AG04449 (cell line): ENCODE results near the gene CORO1C.

Experiments used
- CTCF ChIA-PET: fragments of 350-600 bp; formaldehyde crosslinking; extraction: SDS; loops from one replicate; lab custom pipeline; 2021; ENCODE audit warnings: antibody characterized with exemption; lab: Yijun Ruan, JAX
- POLR2A ChIA-PET: fragments of 400-600, 350-600 bp; formaldehyde crosslinking; extraction: SDS; loops from one replicate; lab custom pipeline; 2020; ENCODE audit warnings: antibody characterized with exemption, inconsistent platforms; lab: Yijun Ruan, JAX
- DNase-seq: peaks from one replicate; pipeline ENCODE4 v3.0.0-alpha.2; 2010; ENCODE audit warnings: low read depth, low spot score
- H3K4me3 ChIP-seq: 2 replicates; pipeline ENCODE4 v1.5.1; 2011; ENCODE audit warnings: low read depth, mild to moderate bottlenecking, control low read depth, low read length
- CTCF ChIP-seq: IDR thresholded peaks from one replicate; pipeline ENCODE4 v1.5.1; 2011; ENCODE audit warnings: mild to moderate bottlenecking, moderate library complexity, low read length, control low read depth, inconsistent platforms; ENCODE audit not compliant: insufficient read depth; ENCODE audit errors: missing control alignments

Gene CORO1C

DNA sequence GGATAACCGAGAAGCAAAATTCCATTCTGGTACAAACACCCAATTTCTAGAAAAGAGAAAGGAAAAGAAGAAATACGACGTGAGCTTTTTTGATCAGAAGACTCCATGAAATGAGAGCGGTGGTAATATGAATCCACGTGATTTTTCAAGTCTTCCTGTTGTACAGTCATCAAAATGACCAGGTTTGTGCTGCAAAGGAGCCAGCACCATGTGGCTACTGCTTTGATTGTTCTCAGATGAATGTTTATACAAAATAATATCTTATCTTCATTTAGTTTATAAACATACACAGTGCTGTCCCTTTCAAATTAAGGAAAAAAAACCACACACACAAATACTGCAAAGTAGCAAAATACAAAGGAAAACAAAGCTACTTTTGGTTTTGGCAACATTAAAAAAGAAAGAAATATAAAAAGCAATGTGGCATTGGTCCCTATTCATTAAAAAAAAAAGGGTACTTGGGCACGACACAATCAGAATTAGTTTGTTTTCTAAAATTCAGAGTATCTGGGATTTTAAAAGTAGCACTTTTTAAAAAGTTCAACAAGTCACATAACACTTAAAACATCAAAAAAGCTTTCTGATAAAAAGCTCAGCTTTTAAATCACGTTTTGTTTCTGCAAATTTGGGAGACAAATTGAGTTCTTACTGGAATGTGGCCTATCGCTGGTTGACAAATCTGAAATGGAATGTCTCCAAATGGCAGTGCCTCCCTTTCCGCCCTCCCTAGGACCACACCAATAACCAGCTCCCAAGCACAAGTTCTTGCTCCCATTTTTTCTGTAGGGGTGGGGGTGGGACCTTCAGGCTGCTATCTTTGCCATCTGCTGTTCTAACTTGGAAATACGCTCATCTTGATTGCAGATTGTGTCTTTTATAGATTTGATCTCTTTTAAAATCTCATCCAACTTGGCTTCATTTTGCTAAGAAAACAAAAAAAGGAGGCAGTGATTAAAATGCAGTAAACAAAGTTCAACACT, 84.4 kb downstream of the CORO1C start:
- H3K4me3 ChIP-seq = no peak overlapping the region
- CTCF ChIA-PET = interaction anchor here (0.7 to 4.1 kb wide), 14 partner anchors 7 to 304 kb away, joined by 3 to 22 read pairs (median 4); no protein-coding TSS in a partner anchor
- no peak for DNase-seq
- POLR2A ChIA-PET = interaction anchor here (1.7 kb wide), 1 partner anchor 12 kb away, joined by 5 read pairs; no protein-coding TSS in a partner anchor
- TF ChIP-seq CTCF = no peak

GRCh38 chr12:108645686-108646599, 85.4 kb downstream of the CORO1C start:
- no peak for DNase-seq
- no peak overlapping the region for H3K4me3 ChIP-seq
- no peak for TF ChIP-seq CTCF
- ChIA-PET POLR2A (interaction anchor here (1.7 kb wide), 1 partner anchor 11 kb away, joined by 5 read pairs; no protein-coding TSS in a partner anchor), CTCF (interaction anchor here (0.7 to 4.1 kb wide), 10 partner anchors 13 to 305 kb away, joined by 3 to 22 read pairs (median 4); no protein-coding TSS in a partner anchor)

GRCh38 chr12:108644811-108645120, 86.6 kb downstream of the CORO1C start:
- no peak for DNase-seq
- POLR2A ChIA-PET = interaction anchor here (0.7 kb wide), 1 partner anchor 85 kb away, joined by 3 read pairs; no protein-coding TSS in a partner anchor
- TF ChIP-seq CTCF = no peak

DNA sequence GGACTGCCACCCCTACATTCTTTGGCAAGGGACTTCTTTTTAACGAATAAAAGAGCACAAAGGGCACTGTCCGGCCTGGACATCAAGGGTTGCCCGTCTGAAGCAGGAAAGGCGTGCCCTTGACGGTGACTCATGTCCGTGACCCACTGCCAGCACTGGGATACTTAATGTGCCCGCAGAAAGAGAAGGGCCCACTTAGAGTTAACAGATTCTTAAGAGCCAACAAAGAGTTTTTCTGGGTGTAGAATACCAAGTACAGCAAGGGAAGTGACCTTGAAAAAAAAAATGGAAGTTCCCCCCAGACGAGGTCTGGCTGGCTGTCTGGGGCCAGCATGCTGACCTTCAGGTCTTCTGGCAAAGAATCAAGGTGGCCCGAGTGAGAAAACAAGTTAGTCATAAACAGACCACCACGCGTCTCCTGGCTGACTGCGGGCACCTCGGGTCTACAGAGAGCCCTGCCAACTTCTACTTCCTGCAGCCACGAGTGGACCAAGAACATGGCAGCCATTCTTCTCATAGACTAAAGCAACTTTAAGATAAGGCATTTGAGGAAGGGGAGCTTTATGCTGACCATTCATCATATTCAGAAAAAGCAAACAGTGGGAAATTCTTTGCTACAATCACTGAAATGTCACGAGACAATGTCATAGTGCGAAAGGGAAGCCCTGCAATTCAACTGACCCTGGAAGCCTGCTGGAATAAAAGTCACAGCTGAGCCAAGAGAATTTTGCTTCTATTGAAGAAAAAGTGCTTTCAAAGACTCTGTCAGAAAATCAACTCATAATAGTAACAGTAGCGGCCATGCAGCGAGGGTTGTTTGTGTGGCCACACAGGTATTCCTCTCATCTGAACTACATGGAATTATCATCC, 87.1 kb downstream of the CORO1C start:
- no peak for TF ChIP-seq CTCF
- H3K4me3 ChIP-seq = no peak overlapping the region
- POLR2A ChIA-PET = interaction anchor here (0.7 kb wide), 1 partner anchor 86 kb away, joined by 3 read pairs; no protein-coding TSS in a partner anchor
- CTCF ChIA-PET = interaction anchor here (1.1 to 4.1 kb wide), 2 partner anchors 26 to 160 kb away, joined by 4 to 22 read pairs; no protein-coding TSS in a partner anchor
- DNase-seq = no peak

More at GRCh38 chr12:108644811-108645120, 86.6 kb downstream of the CORO1C start:
- CTCF ChIA-PET = interaction anchor here (1.1 to 4.1 kb wide), 2 partner anchors 26 to 159 kb away, joined by 4 to 22 read pairs; no protein-coding TSS in a partner anchor
- no peak overlapping the region for H3K4me3 ChIP-seq

DNA sequence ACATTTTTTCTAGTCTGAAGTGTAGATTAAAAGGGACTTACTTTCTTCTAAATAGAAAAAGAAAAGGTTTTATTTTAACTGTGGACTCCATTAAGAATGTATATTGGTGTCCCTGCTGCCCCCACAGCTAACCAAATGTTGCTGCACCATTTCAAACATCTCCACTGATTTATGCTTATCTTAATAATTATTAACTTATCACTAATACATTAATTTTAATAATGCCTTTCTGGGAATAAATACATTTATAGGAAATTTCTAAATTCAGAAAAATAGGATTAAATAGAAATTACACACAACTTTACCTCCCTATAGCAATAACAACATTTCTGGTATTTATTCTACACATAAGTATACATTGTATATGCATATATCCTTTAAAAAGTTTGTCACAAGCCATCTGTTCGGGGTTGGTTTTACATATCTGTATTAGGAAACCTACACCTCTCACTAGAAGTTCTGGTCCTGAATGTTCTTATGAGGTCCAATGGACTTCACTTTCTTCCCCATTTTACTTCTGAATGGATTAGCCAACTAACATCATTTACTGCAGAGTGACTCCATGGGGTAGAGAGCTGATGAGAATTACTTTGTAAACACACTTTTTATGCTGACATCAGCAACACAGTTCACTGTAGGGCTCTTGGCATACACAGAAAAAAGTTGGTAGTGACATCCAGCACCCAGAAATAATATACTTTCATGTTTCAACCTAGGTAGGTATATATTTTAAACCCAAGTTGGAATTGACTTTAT, 88.2 kb downstream of the CORO1C start:
- no peak overlapping the region for H3K4me3 ChIP-seq
- POLR2A ChIA-PET = no interaction called here
- DNase-seq = no peak
- CTCF ChIA-PET = no interaction called here
- no peak for TF ChIP-seq CTCF
